ENCODE results near the gene TMEM247.
"Not testable (repeated sequence)": the region's sequence is repeated elsewhere in the genome, so short reads cannot be mapped to it uniquely, and the experiment has no call there.

Gene TMEM247

DNA sequence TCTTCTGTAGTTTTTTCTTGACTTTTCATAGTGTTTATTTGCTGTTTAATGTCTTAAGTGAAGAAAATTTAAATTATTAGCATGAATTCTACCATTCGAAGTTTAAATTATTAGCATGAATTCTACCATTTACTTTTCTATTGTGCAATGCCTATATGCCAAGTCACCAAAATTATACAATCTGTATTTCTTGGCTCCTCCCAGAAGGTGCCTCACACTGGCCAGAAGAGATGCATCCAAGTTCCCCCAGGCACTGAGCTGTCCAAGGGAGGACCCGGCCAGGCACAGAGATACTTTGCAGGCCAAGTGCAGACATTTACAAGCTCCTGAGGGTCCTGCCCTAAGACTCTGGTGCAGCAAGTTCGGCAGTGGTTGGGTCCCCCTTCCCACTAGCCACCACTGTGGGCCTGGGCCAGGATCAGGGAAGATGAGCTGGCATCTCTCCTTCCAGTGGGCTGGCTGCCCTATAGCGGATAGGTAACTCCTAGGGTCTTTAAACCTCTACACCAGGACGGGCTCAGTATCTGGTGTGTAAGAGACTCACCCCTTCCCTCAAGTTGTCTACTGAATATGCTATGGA, 31.3 kb downstream of the TMEM247 start:
- no peak for DNase-seq (ENCODE audit: low read depth in 1 of 2, low spot score in 1 of 2)

DNA sequence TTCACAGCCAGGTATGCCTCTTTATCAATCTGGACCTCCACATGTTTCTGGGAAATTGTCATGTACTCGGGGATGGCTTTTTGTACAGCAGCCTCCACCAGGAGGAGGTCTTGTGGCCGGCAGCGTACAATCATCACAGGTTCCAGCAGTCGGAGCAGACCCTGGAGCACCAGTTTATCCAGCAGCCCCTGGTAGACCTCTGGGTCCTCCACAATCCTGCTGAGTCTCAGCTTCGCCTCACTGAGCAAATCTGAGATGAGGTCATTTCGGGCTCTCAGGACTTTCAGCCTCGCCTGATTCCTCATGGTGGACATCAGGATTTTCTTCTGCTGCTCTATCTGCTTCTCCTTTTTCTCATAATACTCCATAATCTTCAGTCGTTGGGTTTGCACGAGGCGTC, 32.8 kb downstream of the TMEM247 start:
- no peak for DNase-seq (ENCODE audit: low read depth in 1 of 2, low spot score in 1 of 2)

DNA sequence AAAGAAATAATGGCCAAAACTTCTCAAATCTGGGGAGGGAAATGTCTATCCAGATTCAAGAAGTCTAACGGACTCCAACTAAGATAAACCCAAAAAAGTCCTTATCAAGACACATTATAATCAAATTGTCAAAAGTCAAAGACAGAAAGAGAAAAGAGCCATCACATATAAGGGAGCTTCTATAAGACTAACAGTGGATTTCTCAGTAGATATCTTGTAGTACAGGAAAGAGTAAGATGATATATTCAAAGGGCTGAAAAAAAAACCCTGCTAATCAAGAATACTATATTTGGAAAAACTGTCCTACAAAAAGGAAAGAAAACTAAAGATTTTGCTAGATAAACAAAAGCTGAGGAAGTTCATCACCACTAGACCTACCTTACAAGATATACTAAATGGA, 35.4 kb downstream of the TMEM247 start:
- DNase-seq (ENCODE audit: low read depth in 1 of 2, low spot score in 1 of 2): no peak

DNA sequence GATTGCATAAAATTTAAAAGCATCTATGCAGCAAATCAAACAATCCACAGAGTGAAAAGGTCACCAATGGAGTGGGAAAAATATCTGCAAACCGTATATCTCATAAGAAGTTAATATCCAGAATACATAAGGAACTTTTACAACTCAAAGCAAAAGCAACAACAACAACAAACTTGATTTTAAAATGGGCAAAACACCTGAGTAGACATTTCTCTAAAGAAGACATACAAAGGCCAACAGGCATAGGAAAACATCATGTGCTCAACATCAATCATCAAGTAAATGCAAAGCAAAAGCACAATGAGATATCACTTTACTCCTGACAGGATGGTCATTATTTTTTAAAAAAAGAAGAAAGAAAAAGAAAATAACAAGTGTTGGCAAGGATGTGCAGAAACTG, 38.1 kb downstream of the TMEM247 start:
- DNase-seq (ENCODE audit: low read depth in 1 of 2, low spot score in 1 of 2): no peak

DNA sequence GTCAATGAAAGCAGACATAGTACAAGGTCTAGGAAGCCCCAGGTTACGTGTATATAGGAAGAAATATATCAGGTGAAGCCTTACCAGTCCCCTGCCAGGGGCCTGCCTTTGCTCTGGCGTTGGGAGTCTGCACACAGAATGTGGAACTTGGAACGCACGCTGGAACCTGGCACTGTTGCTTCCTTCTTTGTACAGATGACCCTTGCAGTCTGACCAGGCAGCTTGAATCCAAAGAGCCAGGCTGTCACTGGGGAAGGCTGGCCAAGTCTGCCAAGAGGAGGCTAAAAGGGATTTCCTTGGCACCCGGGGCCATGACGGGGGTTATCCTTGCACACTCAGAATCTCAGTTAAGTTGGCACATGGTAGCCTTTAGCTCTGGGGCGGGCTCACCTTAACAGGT, 39.5 kb downstream of the TMEM247 start:
- no peak for DNase-seq (ENCODE audit: low read depth in 1 of 2, low spot score in 1 of 2)

DNA sequence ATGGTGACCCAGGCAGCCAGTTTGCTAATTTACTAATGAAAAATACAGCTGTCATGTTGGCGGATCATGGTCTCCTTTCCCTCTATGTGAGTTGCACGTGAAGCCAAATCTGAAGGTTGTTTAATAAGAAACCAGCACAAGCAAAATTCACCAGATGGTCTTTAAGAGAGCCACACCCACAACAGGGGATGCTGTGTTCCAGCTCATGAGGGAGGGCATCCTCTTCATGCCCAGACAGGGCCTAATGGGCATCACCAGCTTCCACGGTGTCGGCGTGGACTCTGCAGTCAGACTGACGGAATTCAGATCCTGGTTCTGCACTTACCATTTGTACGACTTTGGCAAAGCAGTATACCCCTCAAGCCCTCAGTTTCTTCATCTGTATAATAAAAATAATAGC, 39.9 kb downstream of the TMEM247 start:
- DNase-seq (ENCODE audit: low read depth in 1 of 2, low spot score in 1 of 2): no peak

DNA sequence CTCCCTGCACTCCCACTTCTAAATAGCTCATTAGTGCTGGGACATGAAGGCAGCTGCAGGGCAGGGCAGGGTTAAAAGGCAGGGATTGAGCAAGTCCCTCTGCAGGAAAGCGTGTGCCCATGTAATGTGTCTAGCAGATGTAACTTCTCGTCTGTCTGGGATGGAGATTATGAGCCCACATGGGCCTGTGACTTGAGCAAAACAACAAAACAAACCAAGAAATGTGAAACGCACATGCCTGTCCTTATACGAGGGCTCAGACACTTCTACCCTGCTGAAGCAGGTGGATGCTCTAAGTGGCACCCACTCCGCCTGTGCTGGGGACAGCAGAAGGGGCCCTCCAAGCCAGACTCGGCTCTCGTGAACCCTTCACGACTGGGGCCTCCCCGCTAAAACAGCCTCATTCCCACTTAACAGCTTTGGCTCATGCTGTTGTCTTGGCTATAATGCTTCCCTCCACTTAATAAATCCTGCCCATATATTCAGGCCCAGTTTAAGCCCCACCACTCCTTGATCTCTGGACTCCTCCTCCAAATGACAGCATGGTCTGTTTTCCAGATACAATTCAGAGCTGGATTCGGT, 40.9 kb downstream of the TMEM247 start:
- DNase-seq (ENCODE audit: low read depth in 1 of 2, low spot score in 1 of 2): no peak

DNA sequence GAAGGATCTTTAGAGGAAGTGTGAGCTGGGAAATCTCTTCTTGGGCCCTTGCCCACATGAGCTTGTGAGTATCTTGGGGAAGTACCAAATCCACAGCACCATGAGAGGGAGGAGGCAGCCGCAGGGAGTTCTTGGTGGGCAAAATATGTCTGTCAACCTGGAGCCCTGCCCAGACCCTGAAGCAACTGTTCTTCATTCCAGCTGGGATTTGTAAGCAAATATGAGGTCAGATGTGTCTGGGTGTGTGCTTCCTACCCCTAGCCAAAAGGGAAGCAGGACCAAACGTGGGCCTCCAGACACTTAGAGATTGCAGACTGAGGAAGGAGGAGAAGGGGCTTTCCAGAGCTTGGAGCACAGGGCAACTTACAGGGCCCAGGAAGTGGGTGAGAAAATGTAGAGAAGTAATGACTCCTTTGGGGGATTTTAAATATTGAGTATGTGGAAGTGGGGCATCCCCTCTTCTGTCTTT, 41.9 kb downstream of the TMEM247 start:
- no peak for DNase-seq (ENCODE audit: low read depth in 1 of 2, low spot score in 1 of 2)

DNA sequence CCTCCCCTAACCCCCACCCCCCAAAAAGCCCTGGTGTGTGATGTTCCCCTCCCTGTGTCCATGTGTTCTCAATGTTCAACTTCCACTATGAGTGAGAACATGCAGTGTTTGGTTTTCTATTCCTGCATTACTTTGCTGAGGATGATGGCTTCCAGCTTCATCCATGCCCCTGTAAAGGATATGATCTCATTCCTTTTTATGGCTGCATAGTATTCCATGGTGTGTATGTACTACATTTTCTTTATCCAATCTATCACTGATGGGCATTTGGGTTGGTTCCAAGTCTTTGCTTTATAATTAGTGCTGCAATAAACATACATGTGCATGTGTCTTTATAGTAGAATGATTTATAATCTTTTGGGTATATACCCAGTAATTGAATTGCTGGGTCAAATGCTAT, 43.0 kb downstream of the TMEM247 start:
- not testable (repeated sequence) for DNase-seq (ENCODE audit: low read depth in 1 of 2, low spot score in 1 of 2)

DNA sequence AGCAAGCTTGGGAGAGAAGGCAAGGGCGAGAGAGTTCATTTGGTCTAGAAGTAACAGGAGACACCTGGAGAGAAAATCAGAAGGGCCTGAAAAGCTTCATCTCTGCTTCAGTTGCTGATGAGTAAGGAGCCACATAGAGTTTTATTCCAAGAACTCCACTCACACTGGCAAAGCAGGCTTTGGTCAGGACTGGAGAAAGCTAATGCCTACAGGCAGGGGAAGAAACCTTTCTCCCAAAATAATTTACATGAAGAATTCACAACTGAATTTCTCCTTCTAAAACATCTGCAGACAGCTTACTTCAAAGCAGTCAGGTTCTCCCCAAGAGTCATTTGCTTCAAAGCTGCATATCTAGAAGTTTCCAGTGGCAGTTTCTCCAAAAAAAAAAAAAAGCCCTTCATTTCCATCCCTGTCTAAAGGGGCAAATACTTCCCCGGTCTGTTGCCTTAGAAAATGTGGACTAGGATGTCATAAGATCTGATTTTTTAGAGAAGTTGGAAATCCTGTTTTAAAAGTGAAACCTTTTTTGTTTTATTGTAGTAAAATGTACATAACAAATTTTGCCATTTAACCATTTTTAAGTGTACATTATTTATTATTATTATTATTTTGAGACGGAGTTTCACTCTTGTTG, 46.3 kb downstream of the TMEM247 start:
- DNase-seq (ENCODE audit: low read depth in 1 of 2, low spot score in 1 of 2): no peak

DNA sequence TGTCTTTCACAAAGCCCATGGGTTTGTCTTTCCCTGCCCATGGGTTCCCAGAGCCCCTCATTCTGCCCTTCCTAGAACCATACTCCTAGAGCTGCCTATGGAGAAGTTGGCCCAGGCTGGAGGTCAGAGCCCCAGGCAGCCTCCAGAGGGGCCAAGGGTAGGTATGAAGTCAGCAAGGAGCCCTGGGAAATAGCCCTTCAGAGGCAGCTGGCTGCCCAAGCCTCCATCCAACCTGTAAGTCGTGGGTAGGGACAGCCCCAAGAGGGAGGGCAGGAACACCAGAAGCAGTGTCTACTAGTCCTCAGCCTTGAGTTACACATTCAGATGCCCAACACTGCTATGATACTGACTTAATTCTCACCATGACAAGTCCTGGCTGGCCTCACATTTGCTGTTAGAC, 49.5 kb downstream of the TMEM247 start:
- no peak for DNase-seq (ENCODE audit: low read depth in 1 of 2, low spot score in 1 of 2)

DNA sequence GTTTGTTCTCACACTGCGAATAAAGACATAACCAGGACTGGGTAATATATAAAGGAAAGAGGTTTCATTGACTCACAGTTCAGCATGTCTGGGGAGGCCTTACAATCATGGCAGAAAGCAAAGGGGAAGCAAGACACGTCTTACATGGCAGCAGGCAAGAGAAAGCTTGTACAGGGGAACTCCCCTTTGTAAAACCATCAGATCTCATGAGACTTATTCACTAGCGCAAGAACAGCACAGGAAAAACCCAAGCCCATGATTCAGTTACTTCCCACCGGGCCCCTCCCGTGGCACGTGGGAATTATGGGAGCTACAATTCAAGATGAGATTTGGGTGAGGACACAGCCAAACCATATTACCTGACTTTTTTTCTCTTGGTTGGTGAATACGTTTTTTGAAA, 51.3 kb downstream of the TMEM247 start:
- DNase-seq (ENCODE audit: low read depth in 1 of 2, low spot score in 1 of 2): no peak

DNA sequence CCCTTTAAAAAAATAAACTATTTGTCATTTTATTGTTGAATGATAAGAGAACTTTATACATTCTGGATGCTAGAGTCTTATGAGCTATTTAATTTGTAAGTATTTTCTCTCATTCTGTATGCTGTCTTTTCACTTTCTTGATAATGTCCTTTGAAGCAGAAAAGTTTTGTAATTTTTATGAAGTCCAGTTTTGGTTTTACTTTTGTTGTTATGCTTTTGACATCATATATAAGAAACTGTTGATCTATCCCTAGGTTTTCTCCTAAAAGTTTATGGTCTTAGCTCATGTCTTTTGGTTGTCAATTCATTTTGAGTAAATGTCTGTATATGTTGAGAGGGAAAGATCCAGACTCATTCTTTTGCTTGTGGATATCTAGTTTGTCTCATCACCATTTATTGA, 52.5 kb downstream of the TMEM247 start:
- DNase-seq (ENCODE audit: low read depth in 1 of 2, low spot score in 1 of 2): no peak
